IPS DF 4.7 (cell line): ENCODE data around the gene SLX9.
"Not testable (repeated sequence)": the region's sequence is repeated elsewhere in the genome, so short reads cannot be mapped to it uniquely, and the experiment has no call there.

Source experiments
- DNase-seq: peaks from one replicate; pipeline ENCODE4 v3.0.0-alpha.2; 2013; ENCODE audit warnings: low spot score; ENCODE audit errors: extremely low read depth

SLX9 gene

DNA sequence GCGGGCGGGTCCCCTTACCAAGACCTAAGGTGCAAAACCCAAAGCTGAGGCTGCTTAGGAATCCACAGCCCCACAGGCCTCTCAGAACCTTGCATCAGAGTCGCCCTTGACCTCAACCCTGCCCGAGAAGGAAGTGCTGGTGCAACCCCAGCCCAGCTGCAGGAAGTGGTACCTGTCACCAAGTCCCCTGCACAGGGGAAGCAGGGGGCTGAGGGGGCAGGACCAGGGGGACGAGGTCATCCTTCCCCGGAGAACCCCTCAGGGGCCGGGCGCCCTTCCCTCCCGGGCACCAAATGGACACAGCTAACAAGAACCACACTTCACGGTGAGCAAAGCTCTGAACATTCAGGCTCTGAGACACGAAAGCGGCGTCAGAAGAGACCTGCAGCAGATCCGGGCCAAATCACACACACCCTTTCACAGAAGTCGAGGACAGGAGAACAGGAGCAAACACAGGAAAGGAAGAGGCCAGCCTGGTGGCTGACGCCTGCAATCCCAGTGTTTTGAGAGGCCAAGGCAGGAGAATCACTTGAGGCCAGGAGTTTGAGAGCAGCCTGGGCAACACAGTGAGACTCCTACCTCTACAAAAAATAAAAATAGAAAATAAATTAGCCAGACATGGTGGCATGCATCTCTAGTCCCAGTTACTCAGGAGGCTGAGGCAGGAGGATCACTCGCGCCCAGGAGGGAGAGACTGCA, 25.5 kb upstream of the SLX9 start:
- no peak for DNase-seq

DNA sequence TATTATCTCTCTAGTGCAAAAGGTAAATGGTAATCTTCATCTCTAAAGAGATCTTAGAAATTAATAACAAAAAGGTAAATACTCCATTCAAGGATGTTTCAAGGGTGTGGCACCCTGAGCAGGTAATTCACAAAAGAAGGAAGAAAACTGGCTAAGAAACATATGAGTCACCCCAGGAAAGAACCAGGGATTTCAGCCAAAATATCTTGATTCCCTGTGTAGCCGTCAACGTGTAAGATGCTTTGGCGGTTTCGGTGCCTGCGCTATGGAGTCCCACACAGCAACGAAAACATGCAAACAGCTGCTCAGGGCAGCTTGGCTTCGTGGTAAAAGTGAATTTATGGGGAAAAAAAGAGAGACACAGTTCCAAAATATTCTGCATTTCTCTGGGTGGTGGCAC, 22.9 kb upstream of the SLX9 start:
- DNase-seq, result no peak

DNA sequence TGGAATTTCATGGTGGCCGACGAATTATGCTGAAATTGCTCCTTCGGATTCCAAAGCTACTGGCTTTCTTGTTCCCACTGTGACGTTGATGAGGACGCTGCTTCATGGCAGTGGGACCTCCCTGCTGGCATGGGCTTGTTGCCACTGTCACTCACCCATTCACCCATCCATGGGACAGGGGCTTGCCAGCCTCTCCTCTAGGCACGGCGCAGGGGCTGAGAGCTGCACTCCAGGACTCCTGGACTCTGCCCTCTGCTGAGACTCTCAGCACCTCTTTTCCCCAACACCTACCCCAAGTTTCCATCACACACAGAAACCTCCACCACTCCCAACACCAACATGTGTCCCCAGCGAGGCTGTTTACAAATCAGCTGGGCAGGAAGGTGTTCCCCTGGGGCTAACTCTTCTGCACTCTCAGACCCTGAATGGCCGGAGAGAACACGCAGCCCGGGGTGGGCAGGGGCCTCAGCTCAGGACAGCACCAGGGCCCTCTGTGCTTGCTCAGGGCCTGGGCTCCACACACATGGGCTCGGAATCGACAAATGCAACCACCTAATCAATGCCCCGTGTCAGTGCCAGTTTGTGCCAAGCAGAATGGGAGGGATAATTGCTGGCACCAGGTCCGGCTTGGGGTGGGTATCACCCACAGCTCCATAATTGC, 22.3 kb upstream of the SLX9 start:
- no peak for DNase-seq

DNA sequence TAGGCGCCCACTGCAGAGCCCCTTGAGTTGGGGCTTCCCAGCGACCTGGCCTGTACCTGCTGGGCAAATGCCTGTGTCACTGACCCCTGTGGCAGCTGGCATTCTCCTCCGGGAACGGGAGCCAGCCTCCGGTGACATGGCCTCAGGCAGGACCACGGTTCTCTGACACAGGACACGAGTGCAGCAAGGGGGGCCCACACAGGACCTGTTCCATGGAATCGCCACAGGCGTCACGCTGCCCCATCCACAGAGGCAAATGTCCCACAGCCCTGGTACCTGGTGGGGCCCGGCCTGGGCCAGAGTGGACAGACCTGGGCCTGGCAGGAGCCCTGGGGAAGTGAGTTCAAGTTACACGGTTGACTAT, 21.7 kb upstream of the SLX9 start:
- DNase-seq, result no peak

DNA sequence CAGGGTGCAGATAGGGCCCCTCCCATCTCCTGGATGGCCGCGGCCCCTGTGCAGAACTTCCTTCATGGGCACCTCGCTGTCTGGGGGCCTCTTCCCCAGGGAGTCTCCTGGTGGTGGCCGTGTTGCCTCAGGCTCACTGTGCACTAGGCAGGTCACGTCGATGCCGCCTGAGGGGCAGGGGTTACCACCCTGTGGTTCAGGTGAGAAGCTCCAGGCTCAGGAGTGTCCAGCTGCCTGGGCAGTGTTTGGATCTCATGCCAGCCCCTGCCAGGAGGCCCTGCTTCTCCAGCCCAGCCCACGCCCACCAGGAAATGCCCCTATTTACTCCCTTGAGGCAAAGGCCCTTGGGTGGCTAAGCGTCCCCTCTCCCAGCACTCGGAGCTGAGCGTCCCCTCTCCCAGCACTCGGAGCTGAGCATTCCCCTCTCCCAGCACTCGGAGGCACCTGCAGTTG, 21.2 kb upstream of the SLX9 start:
- no peak for DNase-seq

DNA sequence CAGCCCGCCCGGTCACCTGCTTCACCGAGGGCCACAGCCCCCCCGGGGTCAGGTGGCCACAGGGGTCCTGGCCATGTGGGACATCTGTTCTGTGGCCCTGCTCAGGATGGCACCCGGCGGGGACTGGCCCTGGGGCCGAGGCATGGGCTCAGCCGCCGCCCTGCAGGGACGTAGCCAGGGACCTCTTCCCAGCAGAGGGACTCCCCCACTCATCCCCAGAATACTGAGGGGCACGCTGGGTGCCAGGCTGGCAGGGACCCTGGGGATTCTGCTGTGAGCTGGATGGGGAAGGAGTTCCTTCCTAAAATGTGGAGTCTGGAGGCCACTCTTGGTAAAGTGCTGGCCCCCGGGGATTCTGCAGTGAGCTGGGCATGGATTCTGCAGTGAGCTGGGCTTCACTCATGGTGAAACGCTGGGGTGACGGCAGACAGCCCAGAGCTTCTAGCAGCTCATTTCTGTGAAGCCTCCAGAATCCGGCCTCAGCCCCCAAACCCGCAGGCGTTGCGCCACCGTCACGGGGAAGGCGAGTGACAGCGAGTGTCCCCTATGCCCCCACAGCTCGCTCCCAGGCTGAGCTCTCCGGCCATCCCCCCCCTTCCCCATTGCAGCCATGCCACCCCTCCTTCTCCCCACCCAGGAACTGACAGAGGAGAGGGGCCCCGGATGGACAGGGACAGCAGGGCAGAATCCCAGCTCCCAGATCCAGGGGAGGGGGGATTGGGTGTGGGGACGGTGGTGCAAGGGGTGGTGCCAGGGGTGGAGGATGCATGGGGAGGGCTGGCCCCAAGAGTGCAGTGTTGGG, 20.5 kb upstream of the SLX9 start:
- DNase-seq, result no peak

DNA sequence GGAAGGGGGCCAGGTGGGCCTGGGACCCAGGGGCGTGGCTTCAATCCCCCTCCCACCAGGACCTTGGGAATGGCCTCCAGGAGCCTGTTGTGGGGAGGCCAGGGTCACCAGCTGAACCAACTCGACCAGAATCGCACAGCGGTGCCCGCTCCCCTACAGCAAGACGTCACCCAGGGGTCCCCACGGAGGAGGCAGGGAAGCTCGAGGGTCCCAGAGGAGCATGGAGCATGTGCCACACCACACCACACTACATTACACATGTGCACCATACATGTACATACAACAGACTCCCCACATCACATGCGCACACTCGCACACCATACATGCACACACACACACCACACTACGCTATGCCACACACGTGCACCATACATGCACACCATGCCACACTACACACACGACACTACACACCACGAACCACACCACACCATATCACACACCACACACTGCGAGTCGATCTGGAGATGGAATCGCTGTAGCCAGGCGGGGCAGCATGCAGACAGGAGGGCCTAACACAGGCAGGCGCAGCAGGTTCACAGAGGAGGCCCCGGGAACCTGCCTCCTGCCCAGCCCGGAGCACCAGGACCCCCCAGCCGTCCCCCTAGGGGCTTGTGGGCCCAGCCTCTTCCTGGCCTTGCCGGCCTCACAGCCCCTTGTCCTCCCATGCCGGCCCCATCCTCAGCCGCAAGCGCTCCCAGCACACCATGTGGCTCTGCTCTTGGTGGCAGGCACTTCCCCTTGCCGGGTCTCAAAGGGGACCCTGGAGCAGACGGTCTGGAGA, 19.7 kb upstream of the SLX9 start:
- no peak for DNase-seq

DNA sequence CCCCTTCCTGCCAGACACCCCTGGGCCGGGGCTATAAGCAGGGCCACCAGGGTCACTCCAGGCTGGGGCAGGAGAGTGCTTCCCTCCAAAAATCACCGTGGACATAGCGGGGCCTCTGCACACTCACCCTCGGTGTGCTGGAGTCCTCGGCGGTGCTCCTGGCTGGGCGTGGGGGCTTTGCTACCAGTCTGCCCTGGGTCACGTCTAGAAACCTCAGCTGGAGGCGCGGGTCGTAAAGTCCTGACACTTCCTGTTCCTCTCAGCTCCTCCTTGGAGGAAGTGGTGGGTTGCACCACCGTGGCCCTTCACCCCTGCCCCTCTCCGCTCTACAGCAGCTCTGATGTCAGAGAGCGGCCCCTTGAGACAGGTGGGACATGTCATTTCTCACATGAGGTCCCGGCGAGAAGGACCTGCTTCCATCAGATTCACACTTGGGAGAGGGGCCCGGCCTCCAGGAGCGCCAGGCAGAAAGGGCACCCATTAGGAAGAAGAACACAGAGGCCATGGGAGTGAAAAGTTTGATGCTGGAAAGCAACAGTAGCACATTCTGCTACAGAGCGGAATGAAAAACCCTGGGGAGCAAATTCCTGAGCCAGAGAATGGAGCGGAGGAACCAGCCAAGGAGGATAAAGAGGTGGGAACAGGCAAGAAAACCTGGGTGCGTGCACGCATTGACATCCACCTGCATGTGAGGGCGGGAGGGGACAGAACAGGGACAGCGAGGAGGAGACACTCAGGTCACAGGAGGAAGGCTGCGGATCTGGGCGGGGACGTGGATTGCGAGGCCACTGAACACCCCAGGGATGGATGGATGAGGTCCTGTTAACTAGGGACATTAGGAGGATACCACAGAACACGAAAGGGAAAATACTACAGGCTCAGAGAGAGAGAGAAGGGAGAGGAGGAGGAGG, 18.9 kb upstream of the SLX9 start, which contains the start of gene ITGB2:
ITGB2 (minus strand) TSS at position 206 of the 911 bp plus-strand sequence. CDS start 10,117 bp downstream, outside the sequence.
- DNase-seq, result no peak

DNA sequence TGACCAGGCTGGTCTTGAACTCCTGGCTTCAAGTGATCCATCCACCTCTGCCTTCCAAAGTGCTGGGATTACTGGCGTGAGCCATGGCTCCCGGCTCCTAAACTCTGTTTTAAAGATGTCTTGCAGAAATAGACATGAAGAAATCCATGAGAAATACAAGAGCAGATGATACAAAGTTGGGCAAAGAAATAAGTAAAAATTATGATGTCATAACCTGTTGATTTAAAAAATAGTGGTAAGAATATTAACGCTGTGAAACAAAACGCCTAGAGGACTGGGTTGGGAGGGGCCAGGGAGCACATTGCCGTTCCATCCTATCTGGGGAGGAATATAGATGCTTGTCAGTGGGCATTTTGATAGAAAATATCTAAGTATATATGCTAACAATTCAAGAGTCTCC, 17.9 kb upstream of the SLX9 start:
- no peak for DNase-seq

DNA sequence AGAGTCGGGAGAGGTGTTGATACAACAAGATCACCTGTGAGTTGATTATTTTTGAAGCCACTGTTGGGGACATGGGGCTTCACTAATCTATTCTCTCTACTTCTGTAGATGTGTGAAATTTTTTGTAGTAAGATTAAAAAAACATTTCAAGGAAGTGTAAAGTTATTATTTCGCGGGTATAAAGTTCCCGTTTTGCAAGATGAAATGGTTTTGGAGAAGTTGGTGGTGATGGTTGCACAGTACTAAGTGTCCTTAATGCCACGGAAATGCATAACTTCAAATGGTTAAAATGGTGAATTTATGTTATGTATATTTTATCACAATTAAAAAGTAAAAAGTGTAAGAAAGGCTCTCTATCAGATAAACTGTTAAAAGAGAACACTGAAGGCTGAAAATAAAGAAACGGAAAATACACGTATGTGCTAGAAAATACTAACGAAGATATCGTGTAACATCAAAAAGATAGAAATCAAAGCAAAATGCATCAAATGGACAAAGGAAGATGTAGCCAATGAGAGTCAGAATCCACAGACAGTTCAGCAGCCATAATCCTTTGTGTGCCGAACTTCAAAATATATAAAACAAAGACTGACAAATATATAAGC, 16.2 kb upstream of the SLX9 start:
- DNase-seq, result no peak

DNA sequence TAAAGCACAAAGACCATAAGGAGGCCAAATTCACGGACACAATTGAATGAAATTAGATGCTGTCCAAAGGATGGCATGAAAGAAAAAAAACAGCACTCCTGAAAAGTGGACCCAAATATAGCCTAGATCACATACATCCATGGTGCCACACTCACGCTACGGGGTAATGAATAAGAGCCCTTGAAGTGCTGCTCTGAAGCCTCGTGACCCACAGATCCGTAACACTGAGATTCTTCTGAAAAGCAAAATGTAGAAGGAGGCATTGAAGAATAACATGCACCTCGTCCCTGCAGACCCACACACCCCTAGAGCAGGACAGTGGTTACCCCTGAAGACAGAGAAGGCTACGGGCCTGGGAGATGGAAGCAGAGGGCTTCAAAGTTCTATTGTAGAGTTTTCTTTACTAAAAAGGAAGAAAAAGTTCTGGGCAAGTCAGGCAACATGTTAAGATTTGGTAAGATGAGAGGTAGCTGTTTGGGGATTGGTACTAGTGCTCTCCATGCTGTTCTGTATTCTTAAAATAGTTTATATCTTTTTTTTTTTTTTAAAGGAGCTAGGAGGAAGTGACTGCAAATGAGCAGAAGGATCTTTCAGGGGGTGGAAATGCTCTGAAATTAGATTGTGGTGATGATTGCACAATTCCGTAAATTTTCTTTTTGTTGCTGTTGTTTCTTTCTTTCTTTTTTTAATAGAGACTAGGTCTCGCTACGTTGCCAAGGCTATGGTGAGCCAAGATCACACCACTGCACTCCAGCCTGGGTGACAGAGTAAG, 15.0 kb upstream of the SLX9 start:
- no peak for DNase-seq

DNA sequence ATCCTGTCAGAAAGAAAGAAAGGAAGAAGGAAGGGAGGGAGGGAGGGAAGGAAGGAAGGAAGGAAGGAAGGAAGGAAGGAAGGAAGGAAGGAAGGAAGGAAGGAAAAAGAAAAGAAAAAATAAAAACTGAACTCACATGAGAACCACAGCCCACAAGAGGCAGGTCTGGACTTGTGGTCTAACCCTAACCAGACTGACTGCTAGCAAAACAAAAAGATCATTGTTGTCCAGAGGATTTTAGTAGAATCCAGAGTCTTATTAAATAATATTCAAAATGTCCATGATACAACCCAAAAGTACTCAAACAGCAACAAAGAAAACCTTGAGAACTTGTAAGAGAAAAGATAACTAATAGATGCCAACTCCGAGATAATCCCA, 14.5 kb upstream of the SLX9 start:
- DNase-seq, result no peak

DNA sequence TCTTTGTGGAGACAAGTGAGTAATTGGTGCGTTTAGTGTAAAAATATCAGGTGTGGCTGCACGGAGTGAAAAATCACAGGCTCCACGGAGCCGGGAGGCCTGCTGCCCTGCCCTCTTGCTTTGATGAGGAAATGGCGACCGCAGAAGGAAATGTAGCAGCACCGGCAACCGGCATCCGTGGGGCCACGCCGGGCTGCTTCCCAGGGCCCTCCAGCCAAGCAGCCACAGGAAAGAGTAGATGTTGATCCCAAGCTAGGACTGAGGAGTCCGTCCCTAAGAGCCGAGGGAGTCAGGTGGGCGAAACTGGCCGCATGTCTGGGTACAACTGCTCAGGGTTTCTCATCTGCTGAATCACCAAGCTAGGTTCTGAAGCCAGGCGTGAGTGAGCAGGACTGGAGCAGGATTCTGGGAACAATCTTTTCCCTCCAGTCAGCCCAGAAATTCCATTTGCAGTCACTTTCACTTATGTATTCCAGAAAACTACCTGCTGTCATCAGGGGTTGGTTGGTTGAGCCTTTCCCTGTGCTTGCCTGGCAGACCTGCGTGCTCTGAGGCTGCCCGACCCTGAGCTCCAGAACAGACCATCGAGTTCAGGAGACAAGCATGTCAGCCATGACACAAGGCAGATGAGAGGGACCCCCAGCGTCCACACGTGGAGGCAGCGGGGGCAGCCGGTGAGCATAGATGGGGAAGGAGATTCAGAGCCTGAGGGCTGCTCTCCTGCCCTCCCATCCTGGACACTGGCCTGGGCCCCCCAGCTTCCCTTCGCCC, 13.3 kb upstream of the SLX9 start:
- no peak for DNase-seq

DNA sequence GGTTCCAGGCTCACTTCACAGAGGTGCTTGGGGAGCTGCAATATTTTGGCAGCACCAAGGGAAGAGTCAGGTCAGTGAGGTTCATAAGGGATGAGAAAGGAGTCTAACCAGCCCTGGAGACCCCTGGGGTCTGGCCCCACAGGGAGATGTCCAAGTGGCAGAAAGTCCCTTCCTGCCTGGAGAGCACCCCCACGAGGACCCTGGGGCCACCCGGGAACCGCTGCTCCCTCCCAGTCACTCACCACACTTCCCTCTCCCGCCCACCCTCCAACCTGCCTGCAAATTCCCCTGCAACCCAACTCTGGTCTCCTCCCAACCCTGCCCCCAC, 12.6 kb upstream of the SLX9 start:
- DNase-seq, result no peak

DNA sequence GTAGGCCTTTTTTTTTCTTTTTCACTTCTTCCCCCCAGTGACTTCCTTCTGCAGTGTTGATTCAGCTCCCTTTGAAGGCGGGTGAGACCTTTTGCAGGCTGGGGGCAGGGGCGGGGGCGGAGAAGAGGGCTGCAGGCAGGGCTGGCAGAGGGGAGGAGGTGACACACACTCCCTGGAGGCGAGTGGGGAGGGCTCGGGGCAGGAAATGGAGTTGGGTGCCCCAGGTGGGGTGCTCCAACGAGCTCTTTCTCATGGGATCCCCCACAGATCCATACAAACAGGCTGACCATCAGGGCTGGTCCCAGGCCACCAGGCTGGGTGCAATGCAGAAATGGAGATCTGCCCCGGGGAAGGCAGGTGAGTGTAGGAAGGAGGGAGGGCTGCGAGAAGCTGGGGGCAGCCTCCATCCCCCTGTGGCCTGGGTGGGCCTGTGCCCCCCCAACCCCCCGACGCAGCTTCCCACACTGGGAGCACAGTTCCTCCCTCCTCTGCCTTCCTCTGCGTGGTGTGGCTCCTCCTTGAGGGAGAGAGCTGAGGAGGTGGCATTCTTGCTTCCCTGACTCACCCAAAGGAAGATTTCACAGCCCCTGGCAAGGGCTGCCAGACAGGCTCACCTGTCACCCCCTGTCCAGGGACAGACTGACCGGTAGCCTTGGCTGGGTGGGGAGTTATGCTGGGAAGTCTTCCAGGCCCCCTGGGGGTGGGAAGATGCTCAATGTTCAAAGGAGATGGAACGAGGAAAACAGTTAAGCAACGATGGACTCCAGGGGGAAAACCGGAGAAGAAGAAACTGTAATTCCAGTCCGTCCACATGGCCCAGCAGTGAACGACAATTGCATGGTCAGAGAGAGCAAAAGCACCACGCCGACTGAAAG, 12.0 kb upstream of the SLX9 start:
- DNase-seq, result no peak

DNA sequence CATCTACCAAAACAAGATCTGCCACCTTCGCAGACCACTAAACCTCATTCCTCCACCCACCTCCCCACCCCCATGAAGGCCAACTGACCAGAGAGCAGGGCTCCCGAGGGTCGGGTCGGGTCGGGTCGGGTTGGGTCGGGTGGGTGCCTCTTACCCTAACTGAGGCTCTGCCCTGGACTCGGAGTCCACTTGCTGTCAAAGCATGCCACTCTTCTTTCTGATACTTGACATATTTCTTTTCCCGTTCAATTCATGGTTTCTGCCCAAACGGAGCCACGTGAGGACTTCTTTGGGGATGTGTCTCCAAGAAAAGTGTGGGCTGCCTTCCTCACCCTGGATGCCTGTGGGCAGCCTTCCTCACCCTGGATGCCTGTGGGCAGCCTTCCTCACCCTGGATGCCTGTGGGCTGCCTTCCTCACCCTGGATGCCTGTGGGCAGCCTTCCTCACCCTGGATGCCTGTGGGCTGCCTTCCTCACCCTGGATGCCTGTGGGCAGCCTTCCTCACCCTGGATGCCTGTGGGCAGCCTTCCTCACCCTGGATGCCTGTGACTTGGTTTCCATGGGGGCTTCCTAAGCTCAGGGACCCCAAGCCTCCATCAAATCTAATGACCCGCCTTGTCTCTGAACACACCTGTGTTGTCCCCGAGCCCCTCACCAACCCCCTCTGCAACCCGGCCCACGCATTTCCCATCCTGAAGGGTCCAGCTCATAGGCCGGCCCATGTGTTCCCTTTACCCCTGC, 11.2 kb upstream of the SLX9 start:
- not testable (repeated sequence) for DNase-seq

DNA sequence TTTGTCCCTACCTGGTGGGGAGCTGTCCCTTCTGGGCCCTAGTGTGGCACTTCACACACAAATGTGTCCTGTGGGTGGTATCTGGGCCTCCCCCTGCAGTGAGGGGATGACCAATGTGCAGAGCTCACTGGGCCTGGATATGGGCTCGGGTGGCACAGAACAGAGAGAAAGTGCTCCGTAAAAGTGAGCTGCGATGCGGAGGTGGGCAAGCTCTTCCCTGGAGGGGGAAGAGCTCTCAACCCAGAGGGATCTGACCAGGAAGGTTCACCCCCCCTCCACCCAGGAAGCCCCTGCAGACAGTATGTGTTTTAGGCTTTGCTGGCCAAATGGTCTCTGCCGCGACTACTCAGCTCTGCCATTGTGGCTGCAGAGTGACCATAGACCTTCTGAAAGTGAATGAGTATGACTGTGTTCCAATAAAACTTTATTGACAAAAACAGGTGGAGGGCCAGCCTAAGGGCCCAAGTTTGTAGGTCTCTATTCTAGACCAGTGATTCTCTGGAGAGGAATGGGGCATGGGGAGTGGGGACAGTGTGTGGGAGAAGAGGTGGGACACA, 10.5 kb upstream of the SLX9 start:
- DNase-seq, result no peak
